NCI-H2107 treated with DMSO at 0.1 percent for 48 hours (cell line): ENCODE results near the gene OSBPL10.
"Not testable (repeated sequence)": the region's sequence is repeated elsewhere in the genome, so short reads cannot be mapped to it uniquely, and the experiment has no call there.

Experiments
- DNase-seq: peaks from one replicate; lab custom pipeline; 2025; ENCODE audit not compliant: unreplicated experiment; lab: John Stamatoyannopoulos, UW

Gene OSBPL10, protein sequence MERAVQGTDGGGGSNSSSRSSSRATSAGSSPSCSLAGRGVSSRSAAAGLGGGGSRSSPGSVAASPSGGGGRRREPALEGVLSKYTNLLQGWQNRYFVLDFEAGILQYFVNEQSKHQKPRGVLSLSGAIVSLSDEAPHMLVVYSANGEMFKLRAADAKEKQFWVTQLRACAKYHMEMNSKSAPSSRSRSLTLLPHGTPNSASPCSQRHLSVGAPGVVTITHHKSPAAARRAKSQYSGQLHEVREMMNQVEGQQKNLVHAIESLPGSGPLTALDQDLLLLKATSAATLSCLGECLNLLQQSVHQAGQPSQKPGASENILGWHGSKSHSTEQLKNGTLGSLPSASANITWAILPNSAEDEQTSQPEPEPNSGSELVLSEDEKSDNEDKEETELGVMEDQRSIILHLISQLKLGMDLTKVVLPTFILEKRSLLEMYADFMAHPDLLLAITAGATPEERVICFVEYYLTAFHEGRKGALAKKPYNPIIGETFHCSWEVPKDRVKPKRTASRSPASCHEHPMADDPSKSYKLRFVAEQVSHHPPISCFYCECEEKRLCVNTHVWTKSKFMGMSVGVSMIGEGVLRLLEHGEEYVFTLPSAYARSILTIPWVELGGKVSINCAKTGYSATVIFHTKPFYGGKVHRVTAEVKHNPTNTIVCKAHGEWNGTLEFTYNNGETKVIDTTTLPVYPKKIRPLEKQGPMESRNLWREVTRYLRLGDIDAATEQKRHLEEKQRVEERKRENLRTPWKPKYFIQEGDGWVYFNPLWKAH

DNA sequence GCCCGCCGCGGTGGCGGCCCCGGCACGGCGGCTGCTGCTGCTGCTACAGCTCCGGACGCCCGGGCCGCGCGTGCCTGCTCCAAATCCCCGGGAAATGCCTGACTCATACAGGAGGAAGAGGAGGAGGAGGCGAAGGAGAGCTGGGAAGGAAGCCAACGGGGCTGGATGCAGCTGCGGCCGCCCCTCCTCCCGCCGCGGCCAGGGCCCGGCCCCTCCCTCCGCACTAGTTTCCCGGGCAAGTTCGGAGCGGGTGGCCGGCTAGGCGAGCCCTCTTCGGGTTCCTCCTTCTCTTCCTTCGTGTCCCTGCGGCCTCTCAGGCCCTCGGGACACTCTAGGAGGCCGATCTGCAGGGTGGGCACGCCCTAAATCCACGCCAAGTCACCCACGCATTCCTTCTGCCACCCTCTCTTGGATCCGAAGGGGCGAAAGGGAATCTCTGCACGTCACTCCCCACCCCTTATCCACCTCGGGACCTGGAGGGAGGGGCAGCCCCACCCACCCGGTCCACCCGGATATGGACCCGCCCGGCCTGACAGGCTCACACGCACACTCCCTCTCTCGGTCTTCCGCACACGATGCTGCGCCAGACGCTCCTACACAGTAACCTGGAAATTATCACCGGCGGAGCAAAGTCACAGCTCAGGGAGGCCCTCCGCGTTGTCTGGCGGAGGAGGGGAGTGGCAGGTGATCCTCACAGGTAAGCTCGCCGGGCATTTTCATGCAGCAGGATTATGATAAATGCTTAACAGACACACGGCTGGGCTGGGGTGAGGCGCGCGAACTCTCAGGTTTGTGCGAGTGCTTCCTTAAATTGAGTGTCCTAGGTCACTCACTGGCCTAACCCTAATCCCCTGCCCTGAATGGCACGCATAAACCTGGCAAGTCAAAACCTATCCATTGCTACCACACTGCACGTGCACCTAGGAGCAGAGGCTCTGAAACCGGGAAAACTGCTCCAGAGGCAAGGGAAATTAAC is at the start of gene OSBPL10, which contains the start of gene ZNF860:
TSS of gene OSBPL10 (minus strand) at position 57 of the 976 bp plus-strand sequence. CDS start 83 bp downstream, outside the sequence.
TSS of gene ZNF860 (plus strand) at position 545 of the 976 bp plus-strand sequence. CDS start 7,330 bp downstream, outside the sequence.
- DNase-seq, result peak; percentile 13

DNA sequence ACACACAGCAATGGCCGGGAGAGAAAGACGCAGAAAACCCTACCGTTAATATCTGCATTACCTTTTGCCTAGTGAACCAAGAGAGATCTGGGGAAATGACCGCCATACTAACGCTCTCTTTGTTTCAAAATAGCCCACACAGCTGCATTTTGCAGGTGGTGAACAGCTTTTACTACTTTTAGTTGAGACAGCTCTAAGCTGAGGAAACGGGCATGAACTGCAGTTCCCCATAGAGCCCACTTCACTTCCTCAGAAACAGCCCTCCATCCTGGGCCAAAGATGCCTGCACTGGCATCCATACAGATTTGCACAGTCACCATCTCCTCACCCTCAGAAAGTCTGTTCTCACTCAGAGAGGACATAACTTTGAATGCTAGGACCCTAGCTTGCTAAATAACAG is 45.5 kb upstream of the OSBPL10 start:
- DNase-seq, result no peak

DNA sequence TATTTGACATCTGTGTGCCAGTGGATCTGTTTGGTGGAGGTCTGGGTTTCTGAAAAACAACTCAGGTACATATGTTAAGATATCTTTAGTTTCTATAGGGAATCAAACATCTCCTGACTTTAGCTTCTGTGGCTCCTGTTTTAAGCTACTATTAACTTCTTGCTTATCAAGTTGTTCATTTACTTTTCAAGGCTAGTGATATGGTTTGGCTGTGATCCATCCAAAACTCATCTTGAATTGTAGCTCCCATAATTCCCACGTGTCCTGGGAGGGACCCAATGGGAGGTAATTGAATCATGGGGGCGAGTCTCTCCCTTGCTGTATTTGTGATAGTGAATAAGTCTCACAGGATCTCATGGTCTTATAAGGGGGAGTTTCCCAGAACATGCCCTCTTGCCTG is 41.9 kb upstream of the OSBPL10 start:
- DNase-seq, result no peak

DNA sequence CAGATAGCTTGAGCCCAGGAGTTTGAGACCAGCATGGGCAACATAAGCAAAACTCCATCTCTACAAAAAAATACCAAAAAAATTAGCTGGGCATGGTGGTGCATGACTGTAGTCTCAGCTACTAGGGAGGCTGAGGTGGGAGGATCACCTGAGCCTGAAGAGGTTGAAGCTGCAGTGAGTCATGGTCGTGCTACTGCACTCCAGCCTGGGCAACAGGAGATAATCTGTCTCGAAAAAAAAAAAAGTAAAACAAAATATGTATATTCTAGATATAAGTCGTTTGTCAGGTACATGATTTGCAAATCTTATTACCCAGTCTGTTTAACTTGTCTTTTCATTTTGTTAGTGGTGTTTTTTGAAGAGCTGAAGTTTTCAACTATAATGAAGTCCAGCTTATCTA is 40.7 kb upstream of the OSBPL10 start:
- no peak for DNase-seq

DNA sequence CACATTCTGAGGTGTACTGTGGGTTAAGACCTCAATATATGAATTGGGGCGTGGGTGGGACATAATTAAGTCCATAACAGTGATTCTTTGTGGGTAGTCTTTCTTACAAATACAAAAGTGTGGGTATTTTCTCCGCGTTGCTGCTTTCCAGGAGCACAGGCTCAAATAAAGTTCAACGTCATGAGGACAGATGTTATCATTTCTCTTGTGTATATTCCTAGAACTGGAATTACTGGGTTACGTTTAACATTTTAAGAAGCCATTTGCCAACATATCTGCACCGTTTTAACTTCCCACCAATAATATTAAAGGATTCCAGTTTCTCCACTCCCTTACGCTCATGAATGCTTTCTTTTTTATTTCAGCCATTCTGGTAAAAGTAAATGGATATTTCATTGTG is 40.1 kb upstream of the OSBPL10 start:
- DNase-seq, result no peak

DNA sequence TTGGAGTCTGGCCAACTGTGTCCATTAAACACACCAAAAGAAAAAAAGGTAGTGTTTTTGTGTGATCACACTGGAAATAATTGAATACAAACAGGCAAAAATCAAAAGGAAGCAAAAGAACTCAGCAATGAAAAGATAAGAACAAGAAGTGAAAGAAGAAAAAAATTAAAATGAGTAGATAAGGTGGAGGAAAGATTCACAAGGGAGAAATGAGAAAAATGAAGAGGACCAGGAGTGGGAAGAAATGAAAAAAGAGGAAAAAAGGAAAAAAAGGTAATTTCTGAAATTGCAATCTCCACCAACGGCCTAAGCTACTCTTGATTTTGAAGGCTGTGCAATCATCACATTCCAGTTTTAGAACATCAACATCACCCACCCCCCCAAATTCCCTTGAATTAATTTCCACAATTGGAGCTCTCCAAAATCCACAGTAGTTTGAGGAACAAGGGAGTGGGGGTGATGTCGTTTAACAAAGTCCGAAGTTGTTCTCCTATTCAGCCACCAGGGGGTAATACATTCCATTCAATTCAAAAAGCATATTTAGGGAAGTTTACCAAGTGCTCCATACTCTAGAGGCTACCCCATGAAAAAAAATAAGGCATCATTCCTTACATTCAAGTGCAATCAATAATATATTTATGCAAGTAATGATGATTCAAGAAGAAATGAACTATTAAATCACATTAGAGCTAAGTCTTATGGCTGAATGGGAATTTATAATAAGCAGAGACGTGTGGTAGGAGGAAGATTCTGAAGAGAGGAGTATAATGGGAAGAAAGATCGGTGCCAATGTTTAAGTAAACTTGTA is 37.9 kb upstream of the OSBPL10 start:
- peak; percentile 40 for DNase-seq

DNA sequence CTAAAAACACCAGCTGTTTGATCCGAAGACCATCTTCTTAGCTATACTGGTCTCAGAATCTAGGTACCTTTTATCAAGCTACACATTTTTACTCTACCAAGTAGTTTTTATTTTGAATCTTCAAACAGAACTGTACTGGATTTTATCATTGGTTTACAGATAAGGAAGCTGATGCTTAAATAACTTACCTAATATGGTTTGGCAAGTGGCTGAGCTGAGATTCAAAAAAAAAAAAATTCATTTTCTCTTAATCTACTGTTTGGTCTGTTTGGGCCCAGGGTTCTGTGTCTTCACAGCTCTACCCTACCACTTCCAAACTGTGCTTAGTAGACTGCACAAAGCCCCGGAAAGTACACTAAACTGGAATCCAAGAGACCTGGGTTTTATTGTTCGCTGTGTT is 36.2 kb upstream of the OSBPL10 start:
- no peak for DNase-seq

DNA sequence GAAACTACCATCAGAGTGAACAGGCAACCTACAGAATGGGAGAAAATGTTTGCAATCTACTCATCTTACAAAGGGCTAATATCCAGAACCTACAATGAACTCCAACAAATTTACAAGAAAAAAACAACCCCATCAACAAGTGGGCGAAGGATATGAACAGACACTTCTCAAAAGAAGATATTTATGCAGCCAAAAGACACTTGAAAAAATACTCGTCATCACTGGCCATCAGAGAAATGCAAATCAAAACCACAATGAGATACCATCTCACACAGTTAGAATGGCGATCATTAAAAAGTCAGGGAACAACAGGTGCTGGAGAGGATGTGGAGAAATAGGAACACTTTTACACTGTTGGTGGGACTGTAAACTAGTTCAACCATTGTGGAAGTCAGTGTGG is 34.6 kb upstream of the OSBPL10 start:
- not testable (repeated sequence) for DNase-seq

DNA sequence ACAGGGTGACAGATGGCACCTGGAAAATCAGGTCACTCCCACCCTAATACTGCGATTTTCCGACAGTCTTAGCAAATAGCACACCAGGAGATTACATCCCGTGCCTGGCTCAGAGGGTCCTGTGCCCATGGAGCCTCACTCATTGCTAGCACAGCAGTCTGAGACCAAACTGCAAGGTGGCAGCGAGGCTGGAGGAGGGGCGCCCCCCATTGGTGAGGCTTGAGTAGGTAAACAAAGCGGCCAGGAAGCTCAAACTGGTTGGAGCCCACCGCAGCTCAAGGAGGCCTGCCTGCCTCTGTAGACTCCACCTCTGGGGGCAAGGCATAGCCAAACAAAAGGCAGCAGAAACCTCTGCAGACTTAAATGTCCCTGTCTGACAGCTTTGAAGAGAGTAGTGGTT is 29.6 kb upstream of the OSBPL10 start:
- not testable (repeated sequence) for DNase-seq

DNA sequence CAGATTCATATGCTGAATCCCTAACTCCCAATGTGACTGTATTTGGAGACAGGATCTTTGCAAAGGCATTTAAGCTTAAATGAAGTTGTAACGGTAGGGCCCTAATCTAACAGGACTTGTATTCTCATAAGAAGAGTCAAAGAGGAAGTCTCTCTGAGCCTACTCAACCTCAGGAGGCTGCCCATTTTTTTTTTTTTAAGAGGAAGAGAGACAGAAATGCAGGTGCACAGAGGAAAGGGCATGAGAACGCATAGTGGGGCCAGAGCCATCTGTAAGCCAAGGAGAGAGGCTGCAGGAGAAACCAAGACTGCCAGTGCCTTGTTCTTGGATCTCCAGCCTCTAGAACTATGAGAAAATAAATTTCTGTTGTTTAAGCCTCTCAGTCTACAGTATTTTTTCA is 28.9 kb upstream of the OSBPL10 start:
- no peak for DNase-seq

DNA sequence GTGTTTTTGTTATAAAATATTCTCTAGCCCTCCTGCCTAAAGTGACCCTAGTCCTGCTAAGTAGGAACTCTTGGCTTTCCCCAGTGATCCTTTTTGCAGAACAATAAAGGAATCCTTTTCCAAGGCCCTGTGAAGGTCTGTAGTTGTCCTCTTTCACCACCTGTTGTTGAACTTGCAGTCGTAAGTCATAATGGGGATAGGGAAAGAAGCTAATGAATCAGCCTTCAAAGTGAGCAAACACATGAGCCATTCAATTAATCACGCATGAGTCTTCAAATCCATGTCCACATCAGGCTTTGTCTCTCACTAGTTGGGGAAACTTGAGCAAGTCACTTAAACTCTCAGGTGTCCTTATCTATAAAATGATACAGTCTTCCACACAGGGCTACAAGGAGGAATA is 28.0 kb upstream of the OSBPL10 start:
- DNase-seq, result no peak

DNA sequence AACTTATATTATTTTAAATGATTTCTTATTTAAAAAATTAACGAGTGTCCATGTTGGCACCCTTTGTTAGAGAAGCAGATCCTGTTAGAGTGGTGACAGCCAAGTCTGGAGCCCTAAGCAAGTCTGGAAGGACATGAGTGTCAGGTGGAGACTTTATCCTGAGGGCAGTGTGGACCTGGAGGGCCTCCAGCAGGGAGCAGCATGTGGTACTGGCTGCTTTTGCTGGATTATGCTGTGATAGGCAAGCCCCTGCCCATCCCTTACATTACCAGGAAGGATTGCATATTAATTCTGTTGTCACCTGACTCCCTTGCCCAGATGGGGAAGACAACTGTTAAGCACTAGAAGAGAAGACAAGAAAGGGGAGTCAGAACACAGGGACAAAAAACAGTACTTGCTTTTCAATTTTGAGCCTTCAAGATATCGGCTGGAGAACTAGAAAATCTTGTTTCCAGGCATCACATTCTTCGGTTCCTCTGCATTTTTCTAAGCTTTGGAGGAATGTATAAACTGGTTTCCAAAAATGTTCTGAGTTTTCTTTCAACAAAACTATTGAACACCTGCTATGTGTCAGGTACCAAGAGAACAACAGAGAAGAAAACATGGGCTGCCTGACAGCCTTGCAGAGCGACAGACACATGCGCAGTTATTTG is 23.2 kb upstream of the OSBPL10 start:
- DNase-seq, result no peak

DNA sequence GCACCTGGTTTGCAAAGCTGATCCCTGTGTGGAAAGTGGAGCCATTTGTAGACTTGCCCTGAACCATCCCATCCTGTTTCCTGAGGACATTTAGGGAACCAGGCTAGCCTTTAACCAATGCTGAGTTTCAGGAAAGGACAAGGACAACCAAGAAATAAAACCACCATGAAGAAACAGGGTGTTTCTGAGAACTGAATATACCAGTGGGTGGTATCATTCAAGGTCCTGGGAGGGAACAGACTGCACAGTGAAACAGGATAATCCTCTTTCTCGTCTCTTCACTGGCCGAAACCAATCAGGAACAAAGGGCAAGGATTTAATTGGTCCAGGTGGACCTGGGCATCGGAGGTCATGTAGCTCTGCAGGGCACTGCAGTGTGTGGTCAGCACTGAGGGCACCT is 22.3 kb upstream of the OSBPL10 start:
- no peak for DNase-seq

DNA sequence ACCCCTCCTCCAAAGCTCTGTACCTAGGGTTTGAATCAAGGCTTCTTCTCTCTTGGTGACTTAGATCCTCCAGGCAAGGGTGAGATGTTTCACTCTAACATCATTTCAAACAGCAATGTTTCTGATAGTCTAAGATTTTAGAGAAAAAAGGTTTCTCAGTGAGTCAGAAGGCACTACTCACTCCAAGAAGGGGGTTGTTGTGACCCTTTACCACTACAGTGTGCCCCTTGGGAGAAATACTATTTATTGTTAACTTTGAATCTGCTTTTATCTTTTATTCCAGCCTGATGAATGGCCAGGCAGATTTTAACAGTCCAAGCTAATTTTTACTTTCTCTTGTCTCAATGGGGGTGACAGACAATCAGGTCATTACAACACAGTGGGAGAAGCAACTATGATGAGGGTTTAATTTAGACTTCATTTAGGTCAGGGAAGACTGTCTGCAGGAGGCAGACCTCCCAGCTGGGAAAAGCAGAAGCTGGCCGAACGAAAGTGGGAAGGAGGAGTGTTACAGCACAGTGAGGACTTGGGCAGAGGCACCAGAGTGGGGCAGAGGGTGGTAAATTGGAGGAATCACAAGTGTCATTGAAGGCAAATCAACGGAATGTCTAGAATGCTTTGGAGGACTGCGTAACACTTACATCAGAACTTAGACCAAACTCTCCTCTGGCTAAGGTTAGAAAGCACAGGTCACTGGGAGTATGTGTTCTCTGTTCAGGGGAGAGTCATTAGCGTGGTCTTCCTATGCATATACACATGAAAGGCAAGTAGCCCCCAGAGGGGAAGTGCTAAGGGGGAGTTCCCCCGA is 21.7 kb upstream of the OSBPL10 start:
- DNase-seq, result no peak

DNA sequence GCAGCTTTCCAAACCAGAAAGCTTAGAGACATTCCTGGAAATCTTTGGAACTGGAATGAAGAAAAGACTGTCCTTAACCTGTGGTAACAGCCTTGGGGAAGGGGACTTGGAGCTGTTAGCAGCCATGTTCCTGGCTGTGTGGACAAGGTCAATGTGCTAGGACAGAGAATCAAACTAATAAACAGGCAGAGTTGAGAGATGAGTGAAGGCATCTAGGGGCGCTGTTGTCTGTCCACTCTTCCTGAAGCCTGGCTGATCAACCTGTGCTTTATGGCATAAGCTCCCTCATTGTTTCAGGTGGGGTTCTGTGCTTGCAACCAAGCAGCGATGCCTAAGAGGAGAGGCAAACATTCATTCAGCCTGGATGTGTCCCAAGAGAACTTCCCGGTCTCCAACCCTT is 19.8 kb upstream of the OSBPL10 start:
- no peak for DNase-seq

DNA sequence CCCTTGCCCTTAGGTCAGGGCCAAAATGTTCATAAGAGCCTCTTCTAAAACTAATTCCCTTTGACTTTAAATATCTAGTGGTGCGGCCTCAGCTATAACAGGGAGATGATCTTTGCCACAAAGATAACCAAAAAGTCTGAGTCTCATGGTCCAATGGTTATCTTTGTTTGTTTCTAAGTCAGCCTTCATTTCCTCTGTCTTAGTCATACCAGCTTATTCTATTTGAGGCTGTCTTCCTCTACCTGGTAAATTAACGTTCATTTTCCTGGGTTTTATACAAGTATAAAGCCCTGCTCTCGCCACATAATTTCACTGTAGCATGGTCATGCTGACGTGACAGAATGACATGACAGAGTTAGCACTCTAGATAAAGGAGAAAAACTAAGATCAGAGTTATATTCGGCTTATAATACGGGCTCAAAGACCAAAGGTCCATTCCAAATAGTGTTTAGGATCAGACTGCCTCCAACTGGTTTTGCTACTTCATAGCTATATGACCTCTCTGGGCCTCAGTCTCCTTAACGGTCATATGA is 18.9 kb upstream of the OSBPL10 start:
- no peak for DNase-seq

DNA sequence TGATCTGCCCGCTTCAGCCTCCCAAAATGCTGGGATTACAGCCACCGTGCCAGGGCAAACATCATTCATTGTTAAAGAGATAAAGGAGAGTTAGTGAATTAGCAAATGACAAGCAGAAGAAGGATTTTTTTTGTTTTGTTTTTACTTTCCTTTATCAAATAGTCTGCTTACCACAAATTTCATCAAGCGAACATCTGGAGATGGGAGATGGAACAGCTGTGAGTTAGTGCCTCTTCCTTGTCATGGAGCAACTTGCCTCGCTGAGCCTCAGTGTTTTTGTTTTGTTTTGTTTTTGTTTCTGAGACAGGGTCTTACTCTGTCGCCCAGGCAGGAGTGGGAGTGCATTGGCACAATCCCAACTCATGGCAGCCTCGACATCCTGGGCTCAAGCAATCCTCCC is 16.4 kb upstream of the OSBPL10 start:
- DNase-seq, result no peak

DNA sequence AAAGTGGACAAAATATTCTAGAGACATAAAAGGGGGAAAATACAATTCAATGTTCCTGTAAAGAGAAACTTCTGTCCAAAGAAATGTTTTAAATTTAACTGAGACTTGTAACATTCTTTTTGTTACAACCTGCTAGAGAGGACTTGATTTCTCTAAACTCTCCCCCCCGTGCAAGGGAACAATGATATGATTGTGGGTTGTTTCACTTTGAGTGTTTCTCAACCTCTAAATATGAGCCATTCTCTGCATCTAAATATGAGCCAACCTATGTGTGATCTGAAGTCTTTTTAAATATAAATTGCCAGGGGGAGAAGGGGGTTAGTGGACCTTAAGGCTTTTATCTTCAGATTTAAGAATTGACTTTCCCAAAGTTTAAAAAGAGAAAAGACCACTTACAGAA is 15.1 kb upstream of the OSBPL10 start:
- no peak for DNase-seq

DNA sequence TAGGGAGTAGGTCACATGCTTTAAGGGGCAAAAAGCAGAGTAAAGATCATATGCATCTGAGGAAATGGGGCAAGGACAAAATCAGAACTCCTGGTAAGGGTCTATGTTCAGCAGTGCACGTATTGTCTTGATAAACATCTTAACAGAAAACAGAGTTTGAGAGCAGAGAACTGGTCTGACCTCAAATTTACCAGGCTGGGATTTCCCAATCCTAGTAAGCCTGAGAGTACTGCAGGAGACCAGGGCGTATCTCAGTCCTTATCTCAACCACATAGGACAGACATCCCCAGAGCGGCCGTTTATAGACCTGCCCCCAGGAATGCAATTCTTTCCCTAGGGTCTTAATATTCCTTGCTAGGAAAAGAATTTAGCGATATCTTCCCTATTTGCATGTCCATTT is 14.0 kb upstream of the OSBPL10 start:
- not testable (repeated sequence) for DNase-seq
